ENCODE measurements around the gene LBX1. TPM values are rescaled to one million over a fixed set of nuclear protein-coding genes. Genes with fewer than 3 reads are reported as not detected.
"Not testable (repeated sequence)": the region's sequence is repeated elsewhere in the genome, so short reads cannot be mapped to it uniquely, and the experiment has no call there.

LBX1 gene
- total and polyA plus RNA-seq, 5 donors from 2014 or later: not detected

GRCh38 chr10:101217044-101217425, 12.2 kb downstream of the LBX1 start:
- no peak overlapping the region for H3K27ac ChIP-seq (ENCODE audit: insufficient read depth, low read length, poor library complexity, severe bottlenecking)
- no peaks in the 10 kb centered on the region for H3K36me3 ChIP-seq (ENCODE audit: control insufficient read depth, insufficient read depth, low read length)
- peaks cover 47% of the 10 kb centered on the region for H3K27me3 ChIP-seq (ENCODE audit: control insufficient read depth, insufficient read depth, low read length)
- Mint-ChIP-seq H3K36me3 (no peaks in the 10 kb centered on the region), H3K4me1 (peaks cover 8 to 46% (median 20%) of the 10 kb centered on the region in 4 donors), H3K9me3 (peaks cover 0 to 4% (median 0%) of the 10 kb centered on the region in 7 donors), H3K27me3 (peaks cover 90% of the 10 kb centered on the region), H3K27ac (no peak overlapping the region), H3K4me3 (peak overlapping the region; percentile 9 to 76 (median 46))
- H3K9me3 ChIP-seq (ENCODE audit: control insufficient read depth in 2 of 2, low read length in 2 of 2): no peaks in the 10 kb centered on the region
- H3K4me1 ChIP-seq (ENCODE audit: control insufficient read depth, insufficient read depth, low read length, poor library complexity, severe bottlenecking): peaks cover 45% of the 10 kb centered on the region
- ATAC-seq (ENCODE audit: low read depth in 2 of 2): no peak
- DNase-seq: no peak
- no peak overlapping the region for H3K4me3 ChIP-seq (ENCODE audit: low read depth, low read length)

DNA sequence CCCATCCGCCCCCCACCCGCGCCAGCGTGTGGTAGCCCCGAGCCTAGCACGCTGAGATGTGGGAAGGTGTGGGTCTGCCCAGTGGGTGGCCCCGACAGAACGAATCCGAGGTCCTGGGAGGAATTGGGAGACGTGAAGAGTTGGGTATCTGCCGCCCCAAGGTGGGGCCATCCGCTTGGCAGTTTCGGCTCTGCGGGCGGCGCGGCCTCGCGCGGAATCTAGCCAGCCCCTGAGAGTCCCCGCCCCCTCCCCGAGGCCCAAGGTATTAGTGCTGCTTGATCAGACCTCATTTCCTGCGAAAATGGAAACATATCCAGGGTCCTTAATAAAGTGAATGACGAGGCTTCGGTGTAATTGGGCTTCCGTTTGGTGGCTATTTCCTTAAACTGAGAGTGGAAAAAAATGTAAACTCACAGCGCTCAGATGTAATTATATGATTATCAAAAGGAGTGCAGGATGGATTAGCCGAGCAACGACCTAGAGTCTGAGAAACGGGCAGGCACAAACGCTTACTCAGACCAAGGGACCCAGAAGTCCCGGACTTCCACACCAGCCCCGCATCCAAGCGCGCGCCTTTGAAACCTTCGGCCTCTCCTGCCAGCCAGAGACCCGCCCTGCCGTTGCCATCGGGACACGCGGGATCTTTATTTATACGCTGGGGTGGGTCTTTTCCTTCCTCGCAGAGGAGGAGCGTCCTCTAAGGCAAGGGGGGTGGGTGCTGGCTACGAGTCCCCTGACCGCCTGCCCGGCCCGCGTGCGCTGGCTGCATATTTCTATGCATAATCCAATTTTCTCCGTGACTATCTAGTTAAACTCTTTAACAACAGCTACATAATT, 12.8 kb downstream of the LBX1 start:
- H3K27ac ChIP-seq (ENCODE audit: insufficient read depth, low read length, poor library complexity, severe bottlenecking): no peak overlapping the region
- Mint-ChIP-seq H3K9me3 (peaks cover 0 to 4% (median 0%) of the 10 kb centered on the region in 7 donors), H3K4me3 (peak overlapping the region; percentile 9 to 76 (median 46)), H3K27ac (no peak overlapping the region), H3K4me1 (peaks cover 8 to 42% (median 19%) of the 10 kb centered on the region in 4 donors), H3K36me3 (no peaks in the 10 kb centered on the region), H3K27me3 (peaks cover 87% of the 10 kb centered on the region)
- H3K27me3 ChIP-seq (ENCODE audit: control insufficient read depth, insufficient read depth, low read length): peaks cover 45% of the 10 kb centered on the region
- ATAC-seq (ENCODE audit: low read depth in 2 of 2) (no peak), DNase-seq (peak in 1 of 3 donors; percentile 44)
- H3K36me3 ChIP-seq (ENCODE audit: control insufficient read depth, insufficient read depth, low read length): no peaks in the 10 kb centered on the region
- H3K9me3 ChIP-seq (ENCODE audit: control insufficient read depth in 2 of 2, low read length in 2 of 2): no peaks in the 10 kb centered on the region
- H3K4me3 ChIP-seq (ENCODE audit: low read depth, low read length): no peak overlapping the region
- peaks cover 45% of the 10 kb centered on the region for H3K4me1 ChIP-seq (ENCODE audit: control insufficient read depth, insufficient read depth, low read length, poor library complexity, severe bottlenecking)

GRCh38 chr10:101215397-101216206, 13.7 kb downstream of the LBX1 start:
- Histone ChIP-seq H3K4me1 (ENCODE audit: control insufficient read depth, insufficient read depth, low read length, poor library complexity, severe bottlenecking) (peaks cover 45% of the 10 kb centered on the region), H3K27ac (ENCODE audit: insufficient read depth, low read length, poor library complexity, severe bottlenecking) (no peak overlapping the region), H3K27me3 (ENCODE audit: control insufficient read depth, insufficient read depth, low read length) (peaks cover 37% of the 10 kb centered on the region), H3K4me3 (ENCODE audit: low read depth, low read length) (no peak overlapping the region), H3K36me3 (ENCODE audit: control insufficient read depth, insufficient read depth, low read length) (no peaks in the 10 kb centered on the region), H3K9me3 (ENCODE audit: control insufficient read depth in 2 of 2, low read length in 2 of 2) (no peaks in the 10 kb centered on the region)
- H3K4me1 Mint-ChIP-seq: peaks cover 8 to 42% (median 19%) of the 10 kb centered on the region in 4 donors
- DNase-seq (no peak), ATAC-seq (ENCODE audit: low read depth in 2 of 2) (no peak)
- peak overlapping the region in 2 of 4 donors; percentile 43 to 66 for H3K4me3 Mint-ChIP-seq
- peaks cover 85% of the 10 kb centered on the region for H3K27me3 Mint-ChIP-seq
- no peaks in the 10 kb centered on the region for H3K36me3 Mint-ChIP-seq
- peaks cover 0 to 4% (median 0%) of the 10 kb centered on the region in 7 donors for H3K9me3 Mint-ChIP-seq
- no peak overlapping the region for H3K27ac Mint-ChIP-seq

DNA sequence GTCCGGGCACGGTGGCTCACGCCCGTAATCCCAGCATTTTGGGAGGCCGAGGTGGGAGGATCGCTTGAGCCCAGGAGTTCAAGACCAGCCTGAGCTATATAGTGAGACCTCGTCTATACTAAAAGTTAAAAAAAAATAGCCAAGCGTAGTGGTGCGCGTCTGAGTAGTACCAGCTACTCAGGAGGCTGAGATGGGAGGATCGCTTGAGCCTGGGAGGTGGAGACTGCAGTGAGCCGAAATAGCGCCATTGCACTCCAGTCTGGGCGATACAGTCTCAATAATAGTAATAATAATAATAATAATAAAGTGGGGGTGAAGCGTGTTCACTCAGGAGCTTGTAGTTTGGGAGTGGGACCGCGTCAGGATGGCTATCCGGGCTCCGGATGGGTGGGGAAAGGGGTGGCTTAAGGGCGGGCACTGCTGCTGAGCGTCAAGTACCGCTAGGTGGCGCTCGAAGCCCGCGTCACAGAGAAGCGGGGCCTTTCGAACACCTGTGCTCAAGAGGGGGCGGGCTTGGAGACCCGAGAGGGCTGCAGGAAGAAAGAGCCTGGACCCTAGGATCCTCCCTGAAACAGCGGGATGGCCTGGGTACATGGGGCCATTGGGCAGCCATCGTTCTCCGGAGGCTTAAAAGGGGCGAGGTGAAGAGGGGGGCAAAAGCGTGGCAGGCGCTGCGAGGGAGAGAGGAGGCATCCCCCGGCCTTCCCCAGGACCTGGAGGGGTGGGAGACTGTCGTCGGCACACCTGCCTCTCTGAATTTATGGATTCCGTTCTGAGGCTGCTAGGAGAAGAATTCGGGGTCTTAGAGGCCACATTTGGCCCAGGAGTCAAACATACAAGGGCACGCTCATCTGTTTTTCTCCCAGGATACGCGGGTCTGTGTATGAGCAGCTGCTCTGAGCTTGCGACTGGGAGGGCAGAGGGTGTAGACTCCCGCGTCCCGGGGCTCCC, 14.5 kb downstream of the LBX1 start:
- no peaks in the 10 kb centered on the region for H3K36me3 ChIP-seq (ENCODE audit: control insufficient read depth, insufficient read depth, low read length)
- H3K27ac ChIP-seq (ENCODE audit: insufficient read depth, low read length, poor library complexity, severe bottlenecking): no peak overlapping the region
- Mint-ChIP-seq H3K4me3 (peak overlapping the region; percentile 43 to 84 (median 72)), H3K27ac (no peak overlapping the region), H3K36me3 (no peaks in the 10 kb centered on the region), H3K9me3 (peaks cover 0 to 4% (median 0%) of the 10 kb centered on the region in 7 donors), H3K27me3 (peaks cover 79% of the 10 kb centered on the region), H3K4me1 (peaks cover 8 to 42% (median 19%) of the 10 kb centered on the region in 4 donors)
- ATAC-seq (ENCODE audit: low read depth in 2 of 2): peak; percentile 64 to 72
- H3K4me1 ChIP-seq (ENCODE audit: control insufficient read depth, insufficient read depth, low read length, poor library complexity, severe bottlenecking): peaks cover 45% of the 10 kb centered on the region
- peaks cover 33% of the 10 kb centered on the region for H3K27me3 ChIP-seq (ENCODE audit: control insufficient read depth, insufficient read depth, low read length)
- H3K4me3 ChIP-seq (ENCODE audit: low read depth, low read length): no peak overlapping the region
- peak; percentile 58 to 73 (median 70) for DNase-seq
- no peaks in the 10 kb centered on the region for H3K9me3 ChIP-seq (ENCODE audit: control insufficient read depth in 2 of 2, low read length in 2 of 2)

GRCh38 chr10:101208543-101208942, 20.7 kb downstream of the LBX1 start:
- no peak for DNase-seq
- Mint-ChIP-seq H3K36me3 (no peaks in the 10 kb centered on the region), H3K9me3 (peaks cover 0 to 7% (median 0%) of the 10 kb centered on the region in 7 donors), H3K27me3 (peaks cover 71% of the 10 kb centered on the region), H3K27ac (no peak overlapping the region), H3K4me1 (peaks cover 0 to 3% (median 1%) of the 10 kb centered on the region in 4 donors), H3K4me3 (no peak overlapping the region)
- ATAC-seq (ENCODE audit: low read depth in 2 of 2): no peak
- Histone ChIP-seq H3K9me3 (ENCODE audit: control insufficient read depth in 2 of 2, low read length in 2 of 2) (peaks cover 0 to 1% of the 10 kb centered on the region in 2 experiments), H3K27me3 (ENCODE audit: control insufficient read depth, insufficient read depth, low read length) (peaks cover 24% of the 10 kb centered on the region), H3K4me3 (ENCODE audit: low read depth, low read length) (no peak overlapping the region), H3K27ac (ENCODE audit: insufficient read depth, low read length, poor library complexity, severe bottlenecking) (no peak overlapping the region), H3K36me3 (ENCODE audit: control insufficient read depth, insufficient read depth, low read length) (no peaks in the 10 kb centered on the region), H3K4me1 (ENCODE audit: control insufficient read depth, insufficient read depth, low read length, poor library complexity, severe bottlenecking) (peaks cover 2% of the 10 kb centered on the region)

DNA sequence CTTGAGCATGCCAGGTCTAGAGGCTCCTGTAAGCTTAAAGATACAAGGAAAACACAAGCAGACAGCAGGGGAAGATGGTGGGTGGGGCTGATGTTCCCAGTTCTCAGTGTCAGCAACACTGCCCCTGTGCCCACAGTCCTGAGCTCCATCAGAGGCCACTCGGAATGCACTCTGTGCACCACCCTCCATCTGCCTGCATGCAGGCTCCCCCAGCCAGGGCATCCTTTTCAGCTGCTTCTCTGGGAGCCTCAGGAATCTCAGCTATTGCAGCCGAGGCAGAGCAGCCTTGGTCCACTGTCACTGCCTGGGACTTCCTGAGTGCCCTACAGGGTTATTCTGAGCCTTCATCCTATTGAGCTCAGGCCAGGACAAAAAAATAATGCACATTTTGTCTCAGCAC, 22.2 kb downstream of the LBX1 start:
- Histone ChIP-seq H3K4me1 (ENCODE audit: control insufficient read depth, insufficient read depth, low read length, poor library complexity, severe bottlenecking) (no peaks in the 10 kb centered on the region), H3K27me3 (ENCODE audit: control insufficient read depth, insufficient read depth, low read length) (peaks cover 16% of the 10 kb centered on the region), H3K9me3 (ENCODE audit: control insufficient read depth in 2 of 2, low read length in 2 of 2) (peaks cover 0 to 1% of the 10 kb centered on the region in 2 experiments), H3K27ac (ENCODE audit: insufficient read depth, low read length, poor library complexity, severe bottlenecking) (no peak overlapping the region), H3K36me3 (ENCODE audit: control insufficient read depth, insufficient read depth, low read length) (no peaks in the 10 kb centered on the region), H3K4me3 (ENCODE audit: low read depth, low read length) (no peak overlapping the region)
- no peaks in the 10 kb centered on the region for H3K36me3 Mint-ChIP-seq
- H3K9me3 Mint-ChIP-seq: peaks cover 0 to 7% (median 0%) of the 10 kb centered on the region in 7 donors
- peaks cover 56% of the 10 kb centered on the region for H3K27me3 Mint-ChIP-seq
- no peak for DNase-seq
- no peak overlapping the region for H3K4me3 Mint-ChIP-seq
- no peak for ATAC-seq (ENCODE audit: low read depth in 2 of 2)
- H3K27ac Mint-ChIP-seq: no peak overlapping the region
- no peaks in the 10 kb centered on the region for H3K4me1 Mint-ChIP-seq

GRCh38 chr10:101202667-101203066, 26.6 kb downstream of the LBX1 start:
- not testable (repeated sequence) for H3K9me3 Mint-ChIP-seq; H3K4me3 Mint-ChIP-seq; H3K27me3 ChIP-seq (ENCODE audit: control insufficient read depth, insufficient read depth, low read length); H3K36me3 ChIP-seq (ENCODE audit: control insufficient read depth, insufficient read depth, low read length); H3K9me3 ChIP-seq (ENCODE audit: control insufficient read depth in 2 of 2, low read length in 2 of 2); H3K27ac Mint-ChIP-seq; H3K27ac ChIP-seq (ENCODE audit: insufficient read depth, low read length, poor library complexity, severe bottlenecking); H3K36me3 Mint-ChIP-seq; H3K4me1 ChIP-seq (ENCODE audit: control insufficient read depth, insufficient read depth, low read length, poor library complexity, severe bottlenecking); ATAC-seq (ENCODE audit: low read depth in 2 of 2); H3K4me3 ChIP-seq (ENCODE audit: low read depth, low read length); H3K4me1 Mint-ChIP-seq; DNase-seq
- H3K27me3 Mint-ChIP-seq: peaks cover 40% of the 10 kb centered on the region
